BE2C (cell line): ENCODE measurements around the gene CCDC178.

Experiments
- DNase-seq: peaks from one replicate; pipeline ENCODE4 v3.0.0-alpha.2; 2020
- H3K27me3 ChIP-seq: fragments of 250-450 bp; sonication (Bioruptor Pico); 2 replicates; pipeline ENCODE4 v1.5.1; 2020; ENCODE audit warnings: mild to moderate bottlenecking
- H3K36me3 ChIP-seq: fragments of 250-450 bp; sonication (Bioruptor Pico); 2 replicates; pipeline ENCODE4 v1.5.1; 2020; ENCODE audit warnings: mild to moderate bottlenecking
- H3K4me1 ChIP-seq: fragments of 250-450 bp; sonication (Bioruptor Pico); 2 replicates; pipeline ENCODE4 v1.5.1; 2020
- H3K4me3 ChIP-seq: 2 replicates; pipeline ENCODE4 v1.5.1; 2011; ENCODE audit warnings: low read depth, low read length
- H3K9me3 ChIP-seq: fragments of 250-450 bp; sonication (Bioruptor Pico); 2 replicates; pipeline ENCODE4 v1.5.1; 2020
- TF ChIP-seq, protein P1 (sequence below): IDR thresholded peaks from 2 replicates; pipeline ENCODE4 v1.5.1; 2012; ENCODE audit warnings: mild to moderate bottlenecking, low read depth, low read length

CCDC178 gene

GRCh38 chr18:33307520-33307919 is 133.0 kb downstream of the CCDC178 start:
- no peaks in the 10 kb centered on the region for H3K36me3 ChIP-seq
- TF ChIP-seq, protein P1, sequence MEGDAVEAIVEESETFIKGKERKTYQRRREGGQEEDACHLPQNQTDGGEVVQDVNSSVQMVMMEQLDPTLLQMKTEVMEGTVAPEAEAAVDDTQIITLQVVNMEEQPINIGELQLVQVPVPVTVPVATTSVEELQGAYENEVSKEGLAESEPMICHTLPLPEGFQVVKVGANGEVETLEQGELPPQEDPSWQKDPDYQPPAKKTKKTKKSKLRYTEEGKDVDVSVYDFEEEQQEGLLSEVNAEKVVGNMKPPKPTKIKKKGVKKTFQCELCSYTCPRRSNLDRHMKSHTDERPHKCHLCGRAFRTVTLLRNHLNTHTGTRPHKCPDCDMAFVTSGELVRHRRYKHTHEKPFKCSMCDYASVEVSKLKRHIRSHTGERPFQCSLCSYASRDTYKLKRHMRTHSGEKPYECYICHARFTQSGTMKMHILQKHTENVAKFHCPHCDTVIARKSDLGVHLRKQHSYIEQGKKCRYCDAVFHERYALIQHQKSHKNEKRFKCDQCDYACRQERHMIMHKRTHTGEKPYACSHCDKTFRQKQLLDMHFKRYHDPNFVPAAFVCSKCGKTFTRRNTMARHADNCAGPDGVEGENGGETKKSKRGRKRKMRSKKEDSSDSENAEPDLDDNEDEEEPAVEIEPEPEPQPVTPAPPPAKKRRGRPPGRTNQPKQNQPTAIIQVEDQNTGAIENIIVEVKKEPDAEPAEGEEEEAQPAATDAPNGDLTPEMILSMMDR = no peak

DNA sequence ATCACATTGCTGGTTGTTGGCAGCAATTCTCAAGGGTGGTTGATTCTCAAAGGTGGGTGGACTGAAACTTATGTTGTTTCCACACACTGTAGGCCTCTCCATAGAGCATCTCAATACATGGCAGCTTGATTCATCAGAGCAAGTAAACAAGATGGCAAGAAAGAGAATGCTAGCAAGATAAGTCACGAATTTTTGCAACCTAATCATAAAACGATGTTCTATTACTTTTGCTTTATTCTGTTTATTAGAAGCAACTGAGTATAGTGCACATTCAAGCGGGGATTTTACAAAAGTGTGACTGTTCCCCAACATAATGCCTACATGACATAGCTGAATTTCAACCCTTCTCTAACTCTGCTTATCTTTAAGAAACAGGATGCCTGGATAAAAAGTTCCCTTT is 136.2 kb downstream of the CCDC178 start:
- TF ChIP-seq, protein P1 = no peak
- H3K4me3 ChIP-seq = no peak overlapping the region

More at GRCh38 chr18:33307520-33307919, 133.0 kb downstream of the CCDC178 start:
- H3K4me3 ChIP-seq = no peak overlapping the region
- H3K27me3 ChIP-seq = no peaks in the 10 kb centered on the region
- H3K9me3 ChIP-seq = no peaks in the 10 kb centered on the region
- no peaks in the 10 kb centered on the region for H3K4me1 ChIP-seq
- no peak for DNase-seq

GRCh38 chr18:33291539-33291938 is 149.0 kb downstream of the CCDC178 start:
- H3K27me3 ChIP-seq = no peaks in the 10 kb centered on the region
- TF ChIP-seq, protein P1 = no peak
- H3K4me3 ChIP-seq = no peak overlapping the region
- H3K4me1 ChIP-seq = no peaks in the 10 kb centered on the region
- no peaks in the 10 kb centered on the region for H3K36me3 ChIP-seq
- DNase-seq = no peak
- H3K9me3 ChIP-seq = no peaks in the 10 kb centered on the region

More for the DNA sequence above, 136.2 kb downstream of the CCDC178 start:
- H3K27me3 ChIP-seq = no peaks in the 10 kb centered on the region
- DNase-seq = no peak
- no peaks in the 10 kb centered on the region for H3K4me1 ChIP-seq
- H3K9me3 ChIP-seq = no peaks in the 10 kb centered on the region
- no peaks in the 10 kb centered on the region for H3K36me3 ChIP-seq

GRCh38 chr18:33288082-33288716 is 152.3 kb downstream of the CCDC178 start:
- Histone ChIP-seq H3K4me1 (no peaks in the 10 kb centered on the region), H3K4me3 (no peak overlapping the region), H3K27me3 (no peaks in the 10 kb centered on the region), H3K36me3 (no peaks in the 10 kb centered on the region), H3K9me3 (no peaks in the 10 kb centered on the region)
- no peak for DNase-seq
- TF ChIP-seq, protein P1 = no peak

GRCh38 chr18:33282709-33283333 is 157.7 kb downstream of the CCDC178 start:
- TF ChIP-seq, protein P1 = no peak
- no peak for DNase-seq
- no peak overlapping the region for H3K4me3 ChIP-seq
- H3K36me3 ChIP-seq = no peaks in the 10 kb centered on the region
- H3K9me3 ChIP-seq = no peaks in the 10 kb centered on the region
- H3K4me1 ChIP-seq = no peaks in the 10 kb centered on the region
- no peaks in the 10 kb centered on the region for H3K27me3 ChIP-seq

- H3K27me3 ChIP-seq = no peaks in the 10 kb centered on the region
- H3K36me3 ChIP-seq = no peaks in the 10 kb centered on the region
- no peaks in the 10 kb centered on the region for H3K9me3 ChIP-seq
- H3K4me1 ChIP-seq = no peaks in the 10 kb centered on the region
- TF ChIP-seq, protein P1 = no peak
- no peak for DNase-seq
- H3K4me3 ChIP-seq = no peak overlapping the region
Measured at GRCh38 chr18:33282142-33282541, 158.4 kb downstream of the CCDC178 start.
